ENCODE results near the gene TBC1D20. TPM values are rescaled to one million over a fixed set of nuclear protein-coding genes. Genes with fewer than 3 reads are reported as not detected.

Gene TBC1D20
- total RNA-seq, 3 donors from 2014 or later (not counting 1 experiment from before 2014, with no cell fraction given): 32.5 to 47.6 (median 44.2) TPM

DNA sequence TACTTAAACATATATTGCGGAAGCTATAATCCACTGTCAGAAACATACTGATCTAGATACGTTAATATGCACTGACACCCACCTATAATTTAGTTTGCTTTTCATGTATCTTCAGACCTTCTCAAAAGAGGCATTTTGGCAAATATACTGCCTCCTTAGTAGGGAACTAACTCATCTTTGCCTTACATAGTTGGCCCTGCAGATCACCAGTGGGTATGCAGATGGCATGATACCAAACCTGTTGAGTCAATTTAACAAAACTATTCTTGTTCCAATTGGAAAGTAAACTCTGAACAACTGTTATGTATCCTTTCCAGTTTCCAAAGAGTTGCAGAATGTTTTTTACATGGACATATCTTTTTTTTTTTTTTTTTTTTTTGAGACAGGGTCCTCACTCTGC is 35.6 kb upstream of the TBC1D20 start:
- intact Hi-C loops (cut with micrococcal nuclease): no loop called here
- DNase-seq: no peak
- WGBS (ENCODE audit: insufficient coverage): 98% methylated on average over 2 of the region's 2 CpGs
- Histone ChIP-seq H3K27me3 (ENCODE audit: control insufficient read depth, insufficient read depth, low read length) (no peaks in the 10 kb centered on the region), H3K4me1 (ENCODE audit: control insufficient read depth, insufficient read depth, low read length) (no peaks in the 10 kb centered on the region), H3K36me3 (ENCODE audit: control insufficient read depth, insufficient read depth, low read length) (peaks cover 71% of the 10 kb centered on the region), H3K4me3 (ENCODE audit: low read length) (no peak overlapping the region), H3K9me3 (ENCODE audit: control insufficient read depth, insufficient read depth, low read length) (no peaks in the 10 kb centered on the region), H3K27ac (ENCODE audit: low read length) (no peak overlapping the region)
- H3K4me1 Mint-ChIP-seq: no peaks in the 10 kb centered on the region
- TF ChIP-seq, protein P1, sequence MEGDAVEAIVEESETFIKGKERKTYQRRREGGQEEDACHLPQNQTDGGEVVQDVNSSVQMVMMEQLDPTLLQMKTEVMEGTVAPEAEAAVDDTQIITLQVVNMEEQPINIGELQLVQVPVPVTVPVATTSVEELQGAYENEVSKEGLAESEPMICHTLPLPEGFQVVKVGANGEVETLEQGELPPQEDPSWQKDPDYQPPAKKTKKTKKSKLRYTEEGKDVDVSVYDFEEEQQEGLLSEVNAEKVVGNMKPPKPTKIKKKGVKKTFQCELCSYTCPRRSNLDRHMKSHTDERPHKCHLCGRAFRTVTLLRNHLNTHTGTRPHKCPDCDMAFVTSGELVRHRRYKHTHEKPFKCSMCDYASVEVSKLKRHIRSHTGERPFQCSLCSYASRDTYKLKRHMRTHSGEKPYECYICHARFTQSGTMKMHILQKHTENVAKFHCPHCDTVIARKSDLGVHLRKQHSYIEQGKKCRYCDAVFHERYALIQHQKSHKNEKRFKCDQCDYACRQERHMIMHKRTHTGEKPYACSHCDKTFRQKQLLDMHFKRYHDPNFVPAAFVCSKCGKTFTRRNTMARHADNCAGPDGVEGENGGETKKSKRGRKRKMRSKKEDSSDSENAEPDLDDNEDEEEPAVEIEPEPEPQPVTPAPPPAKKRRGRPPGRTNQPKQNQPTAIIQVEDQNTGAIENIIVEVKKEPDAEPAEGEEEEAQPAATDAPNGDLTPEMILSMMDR (IDR thresholded peaks at IDR 0.05): no peak
- no peaks in the 10 kb centered on the region for H3K9me3 Mint-ChIP-seq
- no peak overlapping the region for H3K27ac Mint-ChIP-seq
- ATAC-seq: no peak
- H3K27me3 Mint-ChIP-seq (ENCODE audit: low read depth in 2 of 2): no peaks in the 10 kb centered on the region
- no peak overlapping the region for H3K4me3 Mint-ChIP-seq
- peaks cover 44% of the 10 kb centered on the region for H3K36me3 Mint-ChIP-seq

DNA sequence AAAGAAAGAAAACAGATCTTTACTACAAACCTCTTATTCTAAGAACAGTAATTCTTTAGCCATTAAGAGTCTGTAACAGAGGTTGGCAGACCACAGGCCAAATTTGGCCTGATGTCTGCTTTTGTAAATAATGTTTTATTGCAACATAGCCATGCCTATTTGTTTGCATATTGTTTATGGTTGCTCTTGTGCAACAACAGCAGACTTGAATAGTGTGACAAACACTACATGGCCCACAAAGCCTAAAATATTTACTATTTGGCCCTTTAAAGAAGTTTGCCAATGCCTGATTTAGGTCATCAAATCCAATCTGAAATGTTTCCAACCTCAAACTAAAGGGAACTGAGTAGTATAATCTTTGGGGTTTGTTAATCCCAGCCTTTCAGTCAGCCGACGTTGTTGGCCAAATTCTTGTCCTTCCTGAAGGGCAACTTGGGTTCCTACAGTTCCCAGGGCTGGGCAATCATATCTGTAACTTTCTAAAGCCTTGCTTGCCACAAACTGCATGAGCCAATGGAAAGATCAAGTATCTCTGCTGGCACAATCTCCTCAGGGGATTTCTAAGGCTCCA is 33.9 kb upstream of the TBC1D20 start:
- H3K9me3 Mint-ChIP-seq: no peaks in the 10 kb centered on the region
- Histone ChIP-seq H3K4me1 (ENCODE audit: control insufficient read depth, insufficient read depth, low read length) (no peaks in the 10 kb centered on the region), H3K4me3 (ENCODE audit: low read length) (no peak overlapping the region), H3K9me3 (ENCODE audit: control insufficient read depth, insufficient read depth, low read length) (no peaks in the 10 kb centered on the region), H3K36me3 (ENCODE audit: control insufficient read depth, insufficient read depth, low read length) (peaks cover 69% of the 10 kb centered on the region), H3K27me3 (ENCODE audit: control insufficient read depth, insufficient read depth, low read length) (no peaks in the 10 kb centered on the region), H3K27ac (ENCODE audit: low read length) (no peak overlapping the region)
- no peak overlapping the region for H3K4me3 Mint-ChIP-seq
- TF ChIP-seq, protein P1 (IDR thresholded peaks at IDR 0.05): no peak
- 98% methylated on average over 2 of the region's 2 CpGs for WGBS (ENCODE audit: insufficient coverage)
- H3K4me1 Mint-ChIP-seq: no peaks in the 10 kb centered on the region
- intact Hi-C loops (cut with micrococcal nuclease): no loop called here
- DNase-seq: no peak
- peaks cover 40% of the 10 kb centered on the region for H3K36me3 Mint-ChIP-seq
- ATAC-seq: no peak
- no peaks in the 10 kb centered on the region for H3K27me3 Mint-ChIP-seq (ENCODE audit: low read depth in 2 of 2)
- H3K27ac Mint-ChIP-seq: no peak overlapping the region

DNA sequence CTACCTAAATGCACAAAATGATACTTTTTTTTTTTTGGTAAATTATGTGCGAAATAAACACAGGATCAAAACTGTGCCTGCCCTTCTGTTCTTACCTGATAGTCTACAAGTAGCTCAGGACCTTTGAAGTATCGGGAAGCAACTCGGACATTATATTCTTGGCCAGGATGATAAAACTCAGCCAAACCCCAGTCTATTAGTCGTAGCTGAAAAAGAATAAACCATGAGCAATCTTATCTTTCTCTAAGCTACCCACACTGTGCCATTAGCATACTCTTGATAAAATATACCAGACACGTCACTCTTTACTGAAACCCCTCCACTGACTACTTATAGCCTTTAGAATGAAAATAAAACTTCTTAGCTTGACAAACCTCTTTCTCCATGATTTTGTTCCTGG is 29.8 kb upstream of the TBC1D20 start:
- no peak for DNase-seq
- H3K27me3 ChIP-seq (ENCODE audit: control insufficient read depth, insufficient read depth, low read length): no peaks in the 10 kb centered on the region
- intact Hi-C loops (cut with micrococcal nuclease): no loop called here
- no peaks in the 10 kb centered on the region for H3K4me1 ChIP-seq (ENCODE audit: control insufficient read depth, insufficient read depth, low read length)
- H3K27ac ChIP-seq (ENCODE audit: low read length): no peak overlapping the region
- Mint-ChIP-seq H3K4me1 (no peaks in the 10 kb centered on the region), H3K27me3 (ENCODE audit: low read depth in 2 of 2) (no peaks in the 10 kb centered on the region), H3K36me3 (peaks cover 31% of the 10 kb centered on the region), H3K9me3 (no peaks in the 10 kb centered on the region), H3K4me3 (no peak overlapping the region), H3K27ac (no peak overlapping the region)
- TF ChIP-seq, protein P1 (IDR thresholded peaks at IDR 0.05): no peak
- H3K36me3 ChIP-seq (ENCODE audit: control insufficient read depth, insufficient read depth, low read length): peaks cover 74% of the 10 kb centered on the region
- no peaks in the 10 kb centered on the region for H3K9me3 ChIP-seq (ENCODE audit: control insufficient read depth, insufficient read depth, low read length)
- no peak overlapping the region for H3K4me3 ChIP-seq (ENCODE audit: low read length)
- 95% methylated on average over 5 of the region's 5 CpGs for WGBS (ENCODE audit: insufficient coverage)
- ATAC-seq: no peak

DNA sequence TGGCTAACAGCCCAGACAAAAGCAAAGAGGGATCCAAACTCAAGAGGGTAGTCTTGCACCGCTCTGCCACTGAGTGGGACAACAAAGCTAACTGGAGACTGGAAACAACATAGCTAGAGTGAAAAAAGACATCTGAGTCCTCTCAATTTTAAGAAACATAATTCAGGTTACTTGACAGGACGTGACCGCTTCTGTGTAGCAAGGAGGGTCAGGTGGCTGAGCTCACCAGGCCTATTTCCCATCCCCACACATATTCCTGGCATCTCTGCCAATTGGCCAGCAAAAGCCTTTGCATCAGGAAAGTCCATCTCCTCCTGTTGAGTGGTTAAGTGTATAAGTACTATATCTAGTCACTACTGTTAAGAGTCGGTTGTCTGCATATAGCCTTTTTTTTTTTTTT is 25.3 kb upstream of the TBC1D20 start:
- Mint-ChIP-seq H3K27me3 (ENCODE audit: low read depth in 2 of 2) (no peaks in the 10 kb centered on the region), H3K4me1 (no peaks in the 10 kb centered on the region), H3K9me3 (no peaks in the 10 kb centered on the region), H3K27ac (no peak overlapping the region), H3K36me3 (peaks cover 37% of the 10 kb centered on the region), H3K4me3 (no peak overlapping the region)
- Histone ChIP-seq H3K36me3 (ENCODE audit: control insufficient read depth, insufficient read depth, low read length) (peaks cover 74% of the 10 kb centered on the region), H3K4me3 (ENCODE audit: low read length) (no peak overlapping the region), H3K9me3 (ENCODE audit: control insufficient read depth, insufficient read depth, low read length) (no peaks in the 10 kb centered on the region), H3K27ac (ENCODE audit: low read length) (no peak overlapping the region), H3K27me3 (ENCODE audit: control insufficient read depth, insufficient read depth, low read length) (no peaks in the 10 kb centered on the region), H3K4me1 (ENCODE audit: control insufficient read depth, insufficient read depth, low read length) (no peaks in the 10 kb centered on the region)
- 96% methylated on average over 4 of the region's 4 CpGs for WGBS (ENCODE audit: insufficient coverage)
- TF ChIP-seq, protein P1 (IDR thresholded peaks at IDR 0.05): no peak
- no peak for DNase-seq
- ATAC-seq: no peak
- intact Hi-C loops (cut with micrococcal nuclease): no loop called here

All from natural killer cell (primary cell).